HS-27A (cell line): Measurements from ENCODE around the gene C16orf96.

Experiments used
- DNase-seq: peaks from one replicate; pipeline ENCODE4 v3.0.0-alpha.2; 2012; ENCODE audit warnings: low read depth, missing footprints

C16orf96 gene

GRCh38 chr16:4556112-4556511 lies at the start of gene C16orf96:
C16orf96 (plus strand) TSS chr16:4556340; CDS start chr16:4556490, 150 bp downstream.
- DNase-seq = no peak

GRCh38 chr16:4506450-4506849 lies 49.7 kb upstream of the C16orf96 start:
- DNase-seq = peak; percentile 36

GRCh38 chr16:4507588-4508345 lies 48.4 kb upstream of the C16orf96 start:
- no peak for DNase-seq

- no peak for DNase-seq
These were observed 47.3 kb upstream of the C16orf96 start for GRCh38 chr16:4508806-4509205.

- DNase-seq = no peak
These were observed 46.7 kb upstream of the C16orf96 start for GRCh38 chr16:4509420-4509819.

- no peak for DNase-seq
These were observed 46.0 kb upstream of the C16orf96 start for GRCh38 chr16:4510131-4510530.

GRCh38 chr16:4510747-4511426 lies 45.3 kb upstream of the C16orf96 start:
- DNase-seq = no peak

- no peak for DNase-seq
These were observed 44.6 kb upstream of the C16orf96 start for GRCh38 chr16:4511441-4512082.

- no peak for DNase-seq
These were observed 43.7 kb upstream of the C16orf96 start for GRCh38 chr16:4512473-4512872.

GRCh38 chr16:4513086-4513860 lies 42.9 kb upstream of the C16orf96 start:
- no peak for DNase-seq

- DNase-seq = no peak
These were observed 42.3 kb upstream of the C16orf96 start for GRCh38 chr16:4513881-4514280.

GRCh38 chr16:4514606-4515005 lies 41.5 kb upstream of the C16orf96 start:
- DNase-seq = no peak

GRCh38 chr16:4515611-4516233 lies 40.4 kb upstream of the C16orf96 start:
- DNase-seq = no peak

GRCh38 chr16:4517812-4518680 lies 38.1 kb upstream of the C16orf96 start:
- DNase-seq = no peak

- no peak for DNase-seq
These were observed 36.7 kb upstream of the C16orf96 start for GRCh38 chr16:4519274-4520058.

GRCh38 chr16:4520913-4521312 lies 35.2 kb upstream of the C16orf96 start:
- no peak for DNase-seq

GRCh38 chr16:4522051-4522581 lies 34.0 kb upstream of the C16orf96 start:
- DNase-seq = no peak

- no peak for DNase-seq
These were observed 32.5 kb upstream of the C16orf96 start for GRCh38 chr16:4523686-4524085.

GRCh38 chr16:4524571-4524970 lies 31.6 kb upstream of the C16orf96 start:
- DNase-seq = no peak

GRCh38 chr16:4525069-4525468 lies 31.1 kb upstream of the C16orf96 start:
- DNase-seq = no peak
